ENCODE measurements around the gene PRLH.
A peak's percentile ranks its signal among the peaks of the same experiment; 100 is the strongest.
"Not testable (repeated sequence)": the region's sequence is repeated elsewhere in the genome, so short reads cannot be mapped to it uniquely, and the experiment has no call there.

PRLH gene

DNA sequence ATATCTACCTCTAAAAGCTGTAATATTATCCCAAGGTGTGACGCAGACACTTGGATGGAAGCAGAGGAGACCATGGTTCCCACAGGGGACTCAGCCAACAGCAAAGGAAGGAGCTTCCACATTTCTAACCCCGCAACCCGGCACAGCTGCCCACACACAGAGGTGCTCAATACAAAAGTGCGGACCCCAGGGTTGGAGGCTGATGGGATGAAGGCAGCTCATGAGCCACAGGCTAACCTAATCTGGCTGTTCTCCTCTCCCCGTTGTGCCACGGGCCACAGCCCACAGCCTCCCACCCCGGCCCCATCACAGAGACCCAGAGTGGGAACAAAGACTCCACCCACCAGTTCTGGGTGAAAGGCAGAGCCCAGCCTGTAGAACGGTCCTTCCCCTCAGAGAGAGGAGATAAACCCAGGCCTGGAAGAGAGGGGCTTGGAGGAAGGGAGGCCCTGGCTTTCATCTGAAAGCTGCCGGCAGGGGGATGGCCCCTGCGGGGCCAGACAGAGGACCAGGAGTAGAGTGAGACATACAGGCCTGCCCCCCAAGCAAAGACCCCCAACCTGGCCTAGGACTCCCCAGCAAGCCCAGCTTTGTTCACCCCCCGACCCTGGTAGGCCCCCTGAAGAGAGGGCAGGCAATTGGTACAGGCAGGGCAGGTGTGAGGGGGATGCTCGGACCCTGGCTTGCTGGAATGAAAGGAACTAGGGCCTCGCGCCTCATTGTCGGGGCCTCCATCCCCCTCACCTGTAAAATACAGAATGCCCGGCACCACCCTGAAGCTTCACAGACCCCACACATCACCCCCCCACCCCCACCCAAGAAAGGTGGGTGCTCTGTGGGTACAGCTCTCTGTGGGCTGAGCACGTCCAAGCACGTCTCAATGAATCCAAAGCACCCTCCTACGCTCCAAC is 17.3 kb downstream of the PRLH start:
- DNase-seq: no peak

- no peak for DNase-seq
Observed at GRCh38 chr2:237585590-237586221, 19.3 kb downstream of the PRLH start.

DNA sequence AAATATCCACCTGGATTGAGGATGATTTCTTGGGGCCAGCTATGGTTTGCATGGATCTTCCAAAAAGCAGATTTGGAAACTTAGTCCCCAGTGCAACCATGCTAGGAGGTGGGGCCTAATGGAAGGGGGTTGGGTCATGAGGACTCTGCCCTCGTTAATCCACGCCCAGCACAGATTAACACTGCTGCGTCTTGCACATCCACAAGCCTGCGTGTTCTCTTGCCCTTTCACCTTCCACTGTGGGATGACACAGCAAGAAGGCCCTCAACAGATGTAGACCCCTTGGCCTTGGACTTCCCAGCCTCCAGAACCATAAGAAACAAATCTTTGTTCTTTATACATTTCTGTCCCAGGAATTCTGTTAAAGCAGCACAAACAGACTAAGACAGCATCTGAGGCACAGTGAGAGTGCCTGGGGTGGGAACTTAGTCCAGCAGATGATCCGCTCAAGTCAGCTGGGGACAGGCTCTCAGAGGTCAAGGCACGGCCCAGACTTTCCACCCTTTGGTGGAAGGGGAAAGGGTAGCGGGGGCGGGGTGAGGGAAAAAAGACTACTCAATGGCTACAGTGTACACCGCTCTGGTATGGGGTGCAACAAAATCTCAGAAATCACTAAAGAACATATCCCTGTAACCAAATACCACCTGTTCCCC is 21.8 kb downstream of the PRLH start:
- DNase-seq: no peak

- no peak for DNase-seq
Observed at GRCh38 chr2:237590272-237591140, 24.1 kb downstream of the PRLH start, which contains the start of gene RAB17. TSS of gene RAB17 (minus strand) at chr2:237590734. CDS start at chr2:237586154, 4,580 bp downstream.

GRCh38 chr2:237591141-237591881 is 24.9 kb downstream of the PRLH start:
- no peak for DNase-seq

GRCh38 chr2:237592425-237592980 is 26.1 kb downstream of the PRLH start:
- no peak for DNase-seq

DNA sequence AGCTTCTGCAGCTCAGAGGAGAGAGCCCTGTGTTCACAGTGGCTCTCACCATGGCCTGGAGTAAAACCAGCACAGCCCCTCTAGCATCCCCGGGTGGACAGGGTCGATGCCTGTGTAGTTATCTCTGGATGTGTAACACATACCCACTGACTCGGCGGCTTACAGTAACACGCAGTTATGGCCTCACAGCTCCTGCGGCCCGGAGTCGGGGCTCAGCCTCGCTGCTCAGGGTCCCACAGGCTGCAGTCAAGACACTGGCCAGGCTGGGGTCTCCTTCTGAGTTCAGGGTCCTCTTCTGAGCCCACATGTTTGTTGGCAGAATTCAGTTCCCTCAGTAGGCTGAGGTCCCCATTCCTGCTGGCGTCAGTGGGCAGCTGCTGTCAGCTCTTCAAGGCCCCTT is 26.7 kb downstream of the PRLH start:
- DNase-seq: no peak

DNA sequence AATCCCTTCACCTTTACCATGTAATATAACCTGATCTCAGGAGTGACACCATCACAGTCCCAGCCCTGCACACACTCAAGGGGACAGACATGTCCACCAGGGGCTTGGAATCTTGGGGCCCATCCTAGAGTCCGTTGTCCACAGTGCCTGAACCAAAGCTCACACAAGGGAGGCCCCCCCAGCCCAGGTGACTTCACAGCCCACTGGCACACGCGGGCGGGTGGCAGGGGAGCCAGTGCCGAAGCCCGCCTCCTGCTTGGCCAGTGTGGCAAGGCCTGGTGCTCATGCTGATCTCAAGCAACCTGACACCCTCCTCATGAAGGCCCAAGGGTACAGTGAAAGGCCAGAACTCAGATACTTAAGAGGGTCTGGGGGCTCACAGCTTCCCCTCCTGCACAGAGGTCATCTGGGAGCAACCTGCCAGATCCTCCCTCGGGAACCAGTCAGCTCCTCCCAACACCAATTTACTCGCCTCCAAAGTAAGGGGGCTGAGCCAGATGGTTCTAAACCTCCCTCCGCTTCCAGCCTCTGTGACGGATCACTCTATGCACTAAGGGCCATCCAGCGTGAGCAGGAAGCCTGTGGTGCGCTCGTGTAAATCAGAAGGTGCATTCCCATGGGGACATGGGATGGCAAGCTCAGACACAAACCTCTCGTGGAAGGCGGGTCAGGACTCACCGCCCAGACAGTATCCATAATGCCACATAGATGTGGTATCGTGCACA is 27.4 kb downstream of the PRLH start:
- no peak for DNase-seq

DNA sequence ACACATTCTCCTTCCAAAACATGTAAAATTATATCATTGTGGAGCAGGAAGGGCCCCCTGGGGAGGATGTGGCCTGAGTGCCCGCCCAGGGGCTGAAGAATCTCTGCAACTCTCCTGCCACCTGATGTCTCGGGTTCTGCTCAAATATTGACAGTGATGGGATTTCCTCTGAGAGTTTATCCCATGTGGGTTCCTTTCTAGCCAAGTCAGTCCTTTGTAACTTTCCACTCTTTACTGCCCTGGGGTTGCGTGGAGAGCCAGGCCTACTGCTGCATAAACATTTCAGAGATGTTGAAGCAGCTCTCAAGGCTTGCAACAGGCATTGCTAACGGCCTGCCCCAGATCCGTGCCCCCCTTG is 28.1 kb downstream of the PRLH start:
- DNase-seq: peak; percentile 30

DNA sequence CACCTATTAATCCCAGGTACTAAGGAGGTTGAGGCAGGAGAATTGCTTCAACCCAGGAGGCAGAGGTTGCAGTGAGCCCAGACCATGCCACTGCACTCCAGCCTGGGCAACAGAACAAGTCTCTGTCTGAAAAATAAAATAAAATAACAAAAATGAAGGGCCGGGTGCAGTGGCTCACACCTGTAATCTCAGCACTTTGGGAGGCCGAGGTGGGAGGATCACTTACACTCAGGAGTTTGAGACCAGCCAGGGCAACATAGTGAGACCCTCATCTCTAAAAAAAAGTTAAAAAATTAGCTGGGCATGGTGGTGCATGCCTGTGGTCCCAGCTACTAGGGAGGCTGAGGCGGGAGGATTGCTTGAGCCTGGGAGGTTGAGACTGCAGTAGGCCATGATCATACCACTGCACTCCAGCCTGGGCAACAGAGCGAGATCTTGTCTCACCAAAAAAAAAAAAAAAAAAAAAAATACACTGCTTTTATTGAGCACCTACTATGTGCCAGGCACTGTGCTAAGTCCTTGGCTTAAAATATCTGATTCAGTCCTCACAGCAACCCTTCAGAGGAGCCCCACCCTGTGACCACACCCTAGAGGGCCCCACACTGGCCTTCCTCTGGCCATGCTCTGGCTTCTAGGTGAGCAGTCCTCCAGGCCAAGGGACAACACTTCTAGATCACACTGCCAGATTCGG is 29.6 kb downstream of the PRLH start:
- not testable (repeated sequence) for DNase-seq

DNA sequence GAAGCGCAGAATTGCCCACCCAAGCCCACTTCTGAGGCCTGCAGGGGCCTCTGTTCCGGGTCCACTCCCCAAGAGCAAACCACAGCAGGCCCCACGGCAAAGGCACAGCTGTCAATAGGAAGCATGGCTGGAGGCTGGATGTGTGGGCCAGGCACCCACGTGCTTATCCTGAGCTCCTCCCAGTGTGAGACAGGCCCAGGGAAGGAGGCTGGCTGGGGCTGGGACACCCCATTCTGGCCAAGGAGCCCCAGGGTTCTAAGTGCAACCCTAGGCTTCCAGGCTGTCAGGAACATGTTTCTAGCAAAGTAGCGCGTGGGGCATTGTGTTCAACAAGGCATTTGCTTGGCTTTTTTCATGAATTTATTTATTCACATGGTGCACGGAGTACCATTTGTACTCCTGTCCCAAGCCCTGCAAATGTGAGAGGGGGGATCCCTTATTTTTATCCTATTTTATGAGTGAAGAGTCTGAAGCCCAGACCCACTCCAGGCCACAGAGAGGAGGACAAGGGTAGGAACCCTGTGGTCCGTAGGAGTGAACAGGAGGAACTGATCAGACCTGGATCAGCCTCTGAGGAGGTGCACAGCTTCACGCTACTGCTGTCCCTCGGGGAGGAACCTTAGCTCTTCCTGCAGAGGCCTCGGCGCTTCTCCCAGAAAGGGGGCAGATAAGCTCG is 30.3 kb downstream of the PRLH start:
- DNase-seq: no peak

DNA sequence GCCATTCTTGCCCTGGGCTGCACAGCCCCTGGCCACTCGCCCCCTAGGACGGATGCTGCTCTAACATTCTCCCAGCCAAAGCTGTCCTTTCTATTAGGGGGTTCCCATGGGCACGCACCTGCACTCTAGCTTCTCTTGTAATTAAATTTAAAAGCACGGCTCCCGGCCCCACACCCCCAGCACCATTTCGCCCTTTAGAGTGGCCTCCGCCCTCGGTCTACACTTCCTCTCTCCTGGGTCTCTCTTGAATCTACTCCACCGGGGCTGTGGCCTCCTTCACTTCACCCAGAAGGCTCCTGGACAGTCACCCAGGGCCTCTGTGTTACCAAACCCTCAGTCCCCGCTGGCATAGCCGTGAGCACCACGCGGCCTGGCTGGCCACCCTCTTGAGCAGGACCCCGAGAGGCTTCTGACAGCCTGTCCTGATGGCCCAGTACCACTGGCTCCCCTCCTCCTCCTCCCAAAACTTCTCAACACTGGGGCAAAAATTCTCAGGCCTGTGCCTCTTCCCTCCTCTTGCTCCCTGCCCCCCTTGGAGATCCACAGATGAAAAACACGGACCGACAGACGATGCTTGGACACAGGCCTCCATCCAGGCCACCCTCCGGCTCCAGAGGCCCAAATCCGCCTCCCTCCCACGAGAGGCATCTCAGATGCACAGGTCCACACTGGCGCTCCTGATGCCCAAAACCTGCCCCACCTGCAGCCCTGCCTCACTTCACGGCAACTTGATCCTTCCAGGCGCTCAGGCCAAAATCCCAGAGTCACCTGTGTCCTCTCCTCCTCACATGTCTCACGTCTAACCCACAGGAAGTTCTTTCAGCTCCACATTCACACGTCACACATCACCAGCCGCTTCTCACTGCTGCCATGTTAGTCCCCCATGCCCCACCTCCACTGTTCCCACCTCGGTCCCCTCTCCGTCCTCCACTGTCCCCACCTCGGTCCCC is 31.1 kb downstream of the PRLH start:
- DNase-seq: no peak

GRCh38 chr2:237598468-237599208 is 32.3 kb downstream of the PRLH start:
- DNase-seq: no peak

GRCh38 chr2:237599465-237600110 is 33.2 kb downstream of the PRLH start:
- no peak for DNase-seq

DNA sequence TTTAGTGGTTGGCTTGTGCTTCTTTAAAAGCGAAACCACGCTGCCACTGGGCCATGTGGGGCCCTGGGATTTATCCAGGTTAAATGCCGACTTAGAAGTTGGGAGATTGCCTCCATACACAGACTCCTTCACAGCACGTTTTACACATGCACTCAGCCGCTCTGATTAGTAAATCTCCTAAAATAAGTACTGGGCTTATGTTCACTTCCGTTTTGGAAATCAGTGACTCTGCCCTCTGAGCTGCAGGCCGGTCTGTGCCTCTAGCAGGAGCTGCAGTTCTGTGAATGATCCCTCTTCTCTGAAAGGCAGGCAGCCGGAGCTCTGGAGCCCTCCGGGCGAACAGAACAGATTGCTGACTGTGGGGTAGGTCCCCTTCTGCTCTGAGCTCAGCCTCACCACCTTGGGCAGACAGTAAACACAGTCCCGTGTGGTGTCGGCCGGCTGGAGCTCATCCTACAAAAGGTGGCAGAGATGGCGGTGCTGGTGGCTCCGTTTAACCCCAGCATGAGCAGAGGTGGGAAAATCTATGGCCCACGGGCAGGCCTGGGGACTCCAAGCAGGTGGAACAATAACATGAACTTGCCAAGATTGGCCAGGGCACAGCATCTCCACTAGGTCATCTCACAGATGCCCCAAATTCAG is 34.0 kb downstream of the PRLH start:
- DNase-seq: no peak

DNA sequence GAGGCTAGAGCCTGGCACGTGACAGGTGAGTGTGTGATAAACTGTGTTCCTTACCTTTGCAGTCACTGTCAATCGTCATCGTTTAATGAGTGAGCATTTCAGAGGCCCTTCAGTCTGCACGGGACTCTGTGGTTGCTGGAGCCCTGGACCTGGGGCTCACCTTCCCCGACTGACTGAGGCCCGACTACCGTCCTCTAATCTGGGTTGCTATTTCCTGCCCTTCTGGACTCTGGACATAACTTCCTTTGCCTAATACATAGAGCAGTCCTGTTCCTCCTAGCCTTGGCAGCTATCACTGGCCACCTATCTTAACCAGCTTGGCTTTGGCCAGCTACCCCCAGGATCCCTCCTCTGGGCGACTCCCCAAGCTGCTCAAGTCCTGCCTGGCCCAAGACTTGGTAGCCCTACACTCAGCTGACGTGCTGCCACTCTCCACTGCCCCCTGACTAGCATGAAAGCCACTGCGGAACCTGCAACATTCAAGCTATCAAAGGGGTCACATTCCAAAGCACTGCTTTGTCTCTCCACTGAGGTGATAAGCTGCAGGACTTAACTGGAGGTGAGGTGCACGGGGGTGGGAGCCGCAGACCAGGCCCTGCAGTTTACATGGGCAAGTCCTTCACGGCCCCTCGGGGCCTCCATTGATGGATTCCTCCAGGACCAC is 35.2 kb downstream of the PRLH start:
- DNase-seq: no peak
